GM18909 (cell line): ENCODE data around the gene CT47B1.
"Not testable (repeated sequence)": the region's sequence is repeated elsewhere in the genome, so short reads cannot be mapped to it uniquely, and the experiment has no call there.

Experiments
- ATAC-seq: cut with Tn5 transposase; IDR thresholded peaks from one replicate; pipeline ENCODE4 v1.9.1; 2021; ENCODE audit warnings: mild to moderate bottlenecking; ENCODE audit not compliant: unreplicated experiment, poor library complexity

The CT47B1 gene

DNA sequence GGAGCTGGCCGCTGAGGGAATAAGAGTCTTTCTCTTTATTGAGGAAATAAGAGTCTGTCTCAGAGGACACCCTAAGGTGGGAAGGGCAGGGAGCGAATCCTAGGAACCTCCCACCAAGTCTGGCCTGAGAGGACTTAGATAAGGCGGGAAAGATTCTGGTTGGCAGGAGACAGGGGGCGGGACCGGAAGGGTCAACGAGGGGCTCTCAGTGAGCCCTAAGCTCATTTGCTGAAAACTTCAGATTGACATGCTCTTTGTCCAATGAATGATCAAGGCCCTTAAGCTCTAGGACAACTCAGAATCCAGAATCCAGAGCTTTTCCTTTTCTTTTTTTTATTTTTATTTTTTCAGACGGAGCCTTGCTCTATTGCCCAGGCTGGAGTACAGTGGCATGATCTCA, at the start of gene CT47B1:
Gene CT47B1, minus strand, starts transcription at position 101 of the 400 bp plus-strand sequence. CDS start 196 bp downstream, outside the sequence.
- ATAC-seq = not testable (repeated sequence)

DNA sequence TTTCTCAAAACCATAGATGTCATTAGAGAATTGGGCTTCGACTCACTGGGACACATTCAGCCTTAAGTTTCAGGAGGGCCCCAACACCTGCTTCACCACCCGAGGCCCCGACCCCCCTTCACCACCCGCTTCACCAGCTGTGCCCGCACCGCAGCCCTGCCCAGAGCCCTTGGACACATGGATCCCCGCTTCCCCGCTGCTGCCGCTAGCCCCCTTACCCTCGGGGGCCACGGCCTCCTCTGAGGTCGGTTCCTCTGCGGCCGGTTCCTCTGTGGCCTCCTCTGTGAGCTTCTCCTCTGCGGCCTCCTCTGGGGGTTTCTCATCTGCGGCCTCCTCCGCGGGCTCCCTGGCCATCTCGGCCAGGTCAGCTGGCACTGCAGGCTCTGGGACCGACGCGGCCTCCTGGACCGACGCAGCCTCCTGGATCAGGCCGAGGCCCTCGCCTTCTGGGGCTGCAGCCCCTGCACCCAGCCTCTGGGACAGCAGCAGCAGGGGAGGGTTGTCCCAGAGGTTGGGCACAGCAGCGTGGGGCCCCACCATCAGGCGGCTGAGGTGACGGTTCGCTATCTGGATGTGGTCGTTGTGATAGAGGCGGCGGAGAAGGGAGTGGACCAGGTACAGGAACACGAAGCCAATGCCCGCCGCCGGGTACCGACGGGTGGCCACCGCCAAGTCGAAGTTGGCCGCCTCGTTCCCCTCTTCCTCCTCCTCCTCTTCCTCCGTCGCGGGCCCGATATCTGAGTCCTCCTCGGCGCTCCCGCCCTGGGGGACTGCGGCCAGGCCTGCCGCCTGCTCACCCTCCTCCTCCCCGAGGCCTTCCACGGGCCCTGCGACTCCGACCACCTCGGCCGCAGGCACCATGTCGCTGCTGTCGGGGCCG, 748 bp downstream of the CT47B1 start:
- ATAC-seq = no peak

DNA sequence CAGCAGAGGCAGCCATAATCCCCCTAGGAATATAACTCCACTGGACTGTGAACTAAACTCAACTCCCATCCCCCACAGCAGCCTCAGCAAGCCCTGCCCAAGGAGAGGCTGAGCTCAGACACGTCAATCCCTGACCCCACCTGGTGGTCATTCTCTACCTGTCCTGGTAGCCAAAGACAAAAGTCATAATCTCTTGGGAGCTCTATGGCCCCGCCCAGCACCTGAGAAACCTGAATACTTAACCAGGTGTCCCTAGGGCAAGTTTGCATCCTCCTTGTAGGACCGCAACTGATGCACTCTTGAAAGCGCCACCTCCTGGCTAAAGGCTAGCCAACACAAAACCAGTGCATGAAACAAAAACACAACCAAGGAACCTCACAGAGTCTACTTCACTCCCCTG, 18.4 kb downstream of the CT47B1 start:
- no peak for ATAC-seq

DNA sequence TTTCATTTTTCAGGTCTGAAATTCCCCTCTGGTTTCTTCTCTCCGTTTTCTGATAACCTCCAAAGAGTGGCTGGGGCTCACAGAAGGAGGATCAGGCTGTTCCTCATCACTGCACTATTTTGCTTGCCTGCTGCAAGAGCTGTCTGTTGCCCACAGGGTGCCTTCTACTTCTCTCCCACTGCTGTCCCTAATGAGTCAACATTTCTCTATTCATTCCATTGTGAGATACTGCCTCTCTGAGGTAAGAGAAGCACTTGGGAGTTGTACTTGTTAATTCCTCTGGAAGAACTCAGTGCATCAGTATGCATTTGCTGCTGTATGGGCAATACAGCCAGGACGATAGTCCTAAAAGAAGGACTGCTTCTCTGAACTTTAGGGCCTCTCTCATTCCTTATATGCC, 34.8 kb downstream of the CT47B1 start:
- ATAC-seq = no peak

DNA sequence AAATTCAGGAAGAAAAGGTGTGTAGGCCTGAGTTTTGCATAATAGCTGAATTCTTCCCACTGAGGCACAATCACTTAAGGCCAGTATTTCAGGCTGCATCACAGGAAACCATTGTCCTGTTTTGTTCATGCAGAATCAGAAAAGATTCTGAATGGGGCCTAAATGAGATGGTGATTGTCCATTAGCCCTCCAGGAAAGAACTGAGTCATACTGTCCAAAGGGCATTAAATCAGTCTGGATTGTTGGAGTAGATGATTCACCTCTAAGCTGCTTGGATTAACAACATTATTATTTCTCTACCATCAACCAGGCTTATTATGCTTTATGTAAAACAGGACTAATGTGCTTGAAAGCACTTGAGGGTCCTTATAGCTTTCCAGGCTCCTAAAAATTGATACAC, 36.2 kb downstream of the CT47B1 start:
- no peak for ATAC-seq

DNA sequence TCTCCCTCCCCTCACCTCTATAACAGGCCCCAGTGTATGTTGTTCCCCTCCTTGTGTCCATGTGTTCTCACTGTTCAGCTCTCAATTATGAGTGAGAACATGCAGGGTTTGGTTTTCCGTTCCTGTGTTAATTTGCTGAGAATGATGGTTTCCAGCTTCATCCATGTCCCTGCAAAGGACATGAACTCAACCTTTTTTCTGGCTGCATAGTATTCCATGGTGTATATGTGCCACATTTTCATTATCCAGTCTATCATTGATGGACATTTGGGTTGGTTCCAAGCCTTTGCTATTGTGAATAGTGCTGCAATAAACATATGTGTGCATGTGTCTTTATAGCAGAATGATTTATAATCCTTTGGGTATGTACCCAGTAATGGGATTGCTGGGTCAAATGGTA, 48.5 kb downstream of the CT47B1 start:
- ATAC-seq = not testable (repeated sequence)

DNA sequence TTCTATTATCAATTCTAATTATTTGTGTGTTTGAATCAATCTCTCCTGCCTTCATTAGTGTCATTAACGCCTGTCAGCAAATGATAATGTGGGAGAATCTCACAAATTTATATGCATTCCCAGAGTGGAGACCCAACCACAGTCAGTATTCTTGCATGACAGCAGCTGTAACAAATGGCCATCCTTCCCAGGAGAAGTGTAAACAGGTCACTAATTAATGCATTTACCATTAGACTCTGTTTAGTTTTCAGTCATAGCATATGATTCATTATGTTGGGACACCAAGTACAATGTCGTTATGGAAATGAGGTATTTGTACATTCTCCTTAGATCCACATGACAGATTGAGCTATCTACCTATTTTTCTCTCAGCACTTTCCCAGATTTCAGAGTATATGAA, 50.5 kb downstream of the CT47B1 start:
- no peak for ATAC-seq

DNA sequence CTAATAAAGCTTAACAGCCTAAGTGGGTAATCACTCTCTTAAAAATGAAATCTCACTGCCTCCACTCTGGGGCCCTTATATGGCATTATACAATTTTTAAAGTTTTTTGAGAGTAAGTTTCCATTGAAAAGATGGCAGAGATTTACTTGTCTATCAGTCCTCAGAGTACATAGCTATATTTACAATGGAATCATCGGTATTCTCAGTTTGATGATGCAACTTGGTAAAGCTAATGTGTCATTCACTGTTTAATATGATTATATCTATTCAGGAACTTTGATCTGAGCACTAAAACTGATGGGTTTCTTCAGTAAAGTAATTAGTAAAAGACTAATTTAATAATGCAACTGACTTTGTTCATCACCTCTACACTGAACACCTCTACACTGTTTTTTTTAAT, 51.6 kb downstream of the CT47B1 start:
- no peak for ATAC-seq

DNA sequence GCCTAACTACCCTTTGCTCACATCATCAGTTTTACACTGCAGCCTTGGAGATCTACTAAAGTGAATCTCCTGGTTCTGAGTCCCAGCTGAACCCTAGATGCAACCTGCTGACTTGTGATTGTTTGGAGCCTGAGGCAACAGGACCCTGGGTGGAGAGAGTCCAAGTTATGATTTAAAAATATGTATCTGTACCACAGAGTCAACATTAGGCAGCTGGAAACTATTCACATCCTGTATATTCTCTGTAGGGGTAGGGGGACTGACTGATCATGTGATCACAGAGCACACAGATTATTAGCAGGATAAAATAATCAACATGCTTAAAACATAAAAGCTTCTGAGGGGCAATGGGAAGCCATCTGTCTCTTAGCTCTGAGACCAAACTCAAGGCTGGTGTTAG, 52.1 kb downstream of the CT47B1 start:
- no peak for ATAC-seq
